ENCODE data around the gene KLHL14. TPM values are rescaled to one million over a fixed set of nuclear protein-coding genes. Genes with fewer than 3 reads are reported as not detected.

Gene KLHL14
- total RNA-seq, 1 experiment from 2014 or later = not detected

DNA sequence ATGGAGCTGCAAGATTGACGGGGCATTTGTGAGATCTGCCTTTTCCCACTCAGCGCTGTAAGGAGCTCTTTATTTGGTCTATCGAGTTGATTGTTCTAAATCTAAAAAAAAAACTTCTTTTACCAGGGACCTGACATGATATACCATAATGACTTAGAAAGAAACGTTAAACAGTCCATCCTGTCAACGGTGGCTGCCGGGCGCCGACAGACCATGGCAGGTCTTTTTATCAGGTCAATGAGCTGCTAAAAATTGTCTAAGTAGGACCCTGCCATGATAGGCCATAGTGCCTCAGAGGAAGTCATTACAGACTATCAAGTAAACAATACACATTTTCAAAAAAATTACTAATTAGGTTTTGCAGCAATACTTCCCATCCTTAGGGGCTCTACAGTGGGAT lies 87.9 kb downstream of the KLHL14 start:
- no peak overlapping the region for H3K27ac Mint-ChIP-seq (ENCODE audit: low read depth, unreplicated experiment)
- CTCF ChIA-PET = interaction anchor here (1.0 to 1.6 kb wide), 2 partner anchors 10 to 527 kb away, joined by 3 to 7 read pairs; no protein-coding TSS in a partner anchor
- no peaks in the 10 kb centered on the region for H3K36me3 Mint-ChIP-seq (ENCODE audit: insufficient read depth, unreplicated experiment)
- intact Hi-C loops (cut with micrococcal nuclease) = no loop called here
- no TSS peak for BruUV-seq (replicated peaks)
- TF ChIP-seq CTCF (IDR thresholded peaks at IDR 0.05; ENCODE audit: unreplicated experiment) = no peak
- DNase-seq (ENCODE audit: unreplicated experiment) = no peak
- no peak overlapping the region for H3K4me3 Mint-ChIP-seq (ENCODE audit: unreplicated experiment)
- H3K4me1 Mint-ChIP-seq (ENCODE audit: insufficient read depth, unreplicated experiment) = peaks cover 5% of the 10 kb centered on the region
- POLR2A ChIA-PET = interaction anchor here (0.9 kb wide), 1 partner anchor 9 kb away, joined by 3 read pairs; no protein-coding TSS in a partner anchor
- H3K27me3 Mint-ChIP-seq (ENCODE audit: insufficient read depth, unreplicated experiment) = peaks cover 36% of the 10 kb centered on the region
- no peaks in the 10 kb centered on the region for H3K9me3 Mint-ChIP-seq (ENCODE audit: unreplicated experiment)

- TF ChIP-seq CTCF (IDR thresholded peaks at IDR 0.05; ENCODE audit: unreplicated experiment) = no peak
- peak; percentile 20 for DNase-seq (ENCODE audit: unreplicated experiment)
- no peaks in the 10 kb centered on the region for H3K9me3 Mint-ChIP-seq (ENCODE audit: unreplicated experiment)
- H3K36me3 Mint-ChIP-seq (ENCODE audit: insufficient read depth, unreplicated experiment) = no peaks in the 10 kb centered on the region
- CTCF ChIA-PET = interaction anchor here (1.0 to 1.6 kb wide), 2 partner anchors 9 to 526 kb away, joined by 3 to 7 read pairs; no protein-coding TSS in a partner anchor
- H3K27me3 Mint-ChIP-seq (ENCODE audit: insufficient read depth, unreplicated experiment) = peaks cover 44% of the 10 kb centered on the region
- no TSS peak for BruUV-seq (replicated peaks)
- intact Hi-C loops (cut with micrococcal nuclease) = no loop called here
- POLR2A ChIA-PET = no interaction called here
- peaks cover 5% of the 10 kb centered on the region for H3K4me1 Mint-ChIP-seq (ENCODE audit: insufficient read depth, unreplicated experiment)
- H3K4me3 Mint-ChIP-seq (ENCODE audit: unreplicated experiment) = no peak overlapping the region
- H3K27ac Mint-ChIP-seq (ENCODE audit: low read depth, unreplicated experiment) = no peak overlapping the region
These were observed 88.7 kb downstream of the KLHL14 start for GRCh38 chr18:32684096-32684495.

DNA sequence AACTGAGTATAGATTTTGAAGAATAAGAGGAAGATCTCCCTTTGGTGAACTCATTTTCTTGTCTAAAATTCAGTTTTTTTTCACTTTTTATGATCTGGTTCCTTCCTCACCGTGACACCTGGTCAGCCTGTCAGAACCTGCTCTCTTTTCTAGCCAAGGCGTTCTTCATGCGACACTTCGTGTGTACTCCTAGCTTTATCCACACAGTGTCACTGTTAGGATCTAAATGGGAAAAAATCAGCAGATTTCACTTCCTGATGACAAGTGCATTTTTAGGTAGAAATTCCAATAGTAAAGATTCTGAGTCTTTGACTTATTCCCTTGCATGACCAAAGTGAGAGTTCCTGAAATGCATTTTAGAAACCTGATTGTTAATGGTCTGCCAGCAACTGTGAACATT lies 89.8 kb downstream of the KLHL14 start:
- Mint-ChIP-seq H3K36me3 (ENCODE audit: insufficient read depth, unreplicated experiment) (no peaks in the 10 kb centered on the region), H3K27ac (ENCODE audit: low read depth, unreplicated experiment) (no peak overlapping the region), H3K4me1 (ENCODE audit: insufficient read depth, unreplicated experiment) (peaks cover 5% of the 10 kb centered on the region), H3K4me3 (ENCODE audit: unreplicated experiment) (no peak overlapping the region), H3K27me3 (ENCODE audit: insufficient read depth, unreplicated experiment) (peaks cover 55% of the 10 kb centered on the region), H3K9me3 (ENCODE audit: unreplicated experiment) (no peaks in the 10 kb centered on the region)
- BruUV-seq (replicated peaks) = no TSS peak
- intact Hi-C loops (cut with micrococcal nuclease) = no loop called here
- POLR2A ChIA-PET = interaction anchor here (0.9 kb wide), 1 partner anchor 12 kb away, joined by 3 read pairs; no protein-coding TSS in a partner anchor
- CTCF ChIA-PET = interaction anchor here (0.5 to 0.6 kb wide), 2 partner anchors 27 to 343 kb away, joined by 3 read pairs; no protein-coding TSS in a partner anchor
- DNase-seq (ENCODE audit: unreplicated experiment) = no peak
- TF ChIP-seq CTCF (IDR thresholded peaks at IDR 0.05; ENCODE audit: unreplicated experiment) = no peak

DNA sequence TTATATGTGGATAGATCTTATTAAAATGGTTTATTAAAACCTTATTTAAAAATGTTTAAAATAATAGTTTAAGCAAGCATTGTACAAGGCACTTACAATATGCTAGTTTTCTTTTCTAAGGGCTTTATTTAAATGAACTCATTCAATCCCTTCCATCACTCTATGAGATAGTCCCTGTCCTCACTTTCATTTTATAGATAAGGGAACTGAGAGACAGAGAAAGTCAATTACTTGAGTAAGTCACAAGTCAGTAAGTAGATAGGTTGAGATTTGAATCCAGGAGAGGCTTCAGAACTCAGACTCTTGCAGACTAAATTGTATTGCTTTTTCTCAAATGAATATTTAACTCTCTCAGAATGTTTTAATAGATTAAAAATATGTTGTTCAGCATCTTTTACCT lies 95.2 kb downstream of the KLHL14 start:
- no peak for DNase-seq (ENCODE audit: unreplicated experiment)
- H3K9me3 Mint-ChIP-seq (ENCODE audit: unreplicated experiment) = no peaks in the 10 kb centered on the region
- POLR2A ChIA-PET = no interaction called here
- peaks cover 89% of the 10 kb centered on the region for H3K27me3 Mint-ChIP-seq (ENCODE audit: insufficient read depth, unreplicated experiment)
- intact Hi-C loops (cut with micrococcal nuclease) = no loop called here
- no peak overlapping the region for H3K27ac Mint-ChIP-seq (ENCODE audit: low read depth, unreplicated experiment)
- CTCF ChIA-PET = interaction anchor here (0.6 kb wide), 1 partner anchor 244 kb away, joined by 3 read pairs; no protein-coding TSS in a partner anchor
- no peak for TF ChIP-seq CTCF (IDR thresholded peaks at IDR 0.05; ENCODE audit: unreplicated experiment)
- H3K36me3 Mint-ChIP-seq (ENCODE audit: insufficient read depth, unreplicated experiment) = no peaks in the 10 kb centered on the region
- no peaks in the 10 kb centered on the region for H3K4me1 Mint-ChIP-seq (ENCODE audit: insufficient read depth, unreplicated experiment)
- H3K4me3 Mint-ChIP-seq (ENCODE audit: unreplicated experiment) = no peak overlapping the region
- BruUV-seq (replicated peaks) = no TSS peak
